IPS-15b (cell line): Measurements from ENCODE around the gene NLRP7.
"Not testable (repeated sequence)": the region's sequence is repeated elsewhere in the genome, so short reads cannot be mapped to it uniquely, and the experiment has no call there.

ENCODE experiments used
- H3K27me3 ChIP-seq: one replicate; pipeline ENCODE4 v1.6.1; 2013; ENCODE audit warnings: low read length; ENCODE audit not compliant: control insufficient read depth, insufficient read depth
- H3K36me3 ChIP-seq: one replicate; pipeline ENCODE4 v1.6.1; 2013; ENCODE audit warnings: low read length; ENCODE audit not compliant: control insufficient read depth, insufficient read depth
- H3K4me1 ChIP-seq: one replicate; pipeline ENCODE4 v1.6.1; 2013; ENCODE audit warnings: mild to moderate bottlenecking, low read length; ENCODE audit not compliant: control insufficient read depth, insufficient read depth
- H3K4me3 ChIP-seq: one replicate; pipeline ENCODE4 v1.5.1; 2013; ENCODE audit warnings: low read depth, low read length
- H3K9ac ChIP-seq: one replicate; pipeline ENCODE4 v1.6.1; 2013; ENCODE audit warnings: low read depth, mild to moderate bottlenecking, low read length
- H3K9me3 ChIP-seq: one replicate; pipeline ENCODE4 v1.6.1; 2013; ENCODE audit warnings: mild to moderate bottlenecking, low read length; ENCODE audit not compliant: control insufficient read depth, insufficient read depth

The NLRP7 gene

GRCh38 chr19:54916822-54917221, 30.5 kb downstream of the NLRP7 start:
- Histone ChIP-seq H3K4me3 (no peak overlapping the region), H3K9me3 (no peaks in the 10 kb centered on the region), H3K27me3 (no peaks in the 10 kb centered on the region), H3K36me3 (no peaks in the 10 kb centered on the region), H3K4me1 (no peaks in the 10 kb centered on the region), H3K9ac (no peak overlapping the region)

GRCh38 chr19:54907899-54908298, 39.4 kb downstream of the NLRP7 start:
- not testable (repeated sequence) for H3K9ac ChIP-seq, H3K36me3 ChIP-seq, H3K27me3 ChIP-seq, H3K4me1 ChIP-seq, H3K9me3 ChIP-seq, H3K4me3 ChIP-seq

GRCh38 chr19:54906819-54907218, 40.5 kb downstream of the NLRP7 start:
- Histone ChIP-seq H3K9me3 (no peaks in the 10 kb centered on the region), H3K9ac (no peak overlapping the region), H3K27me3 (no peaks in the 10 kb centered on the region), H3K4me3 (no peak overlapping the region), H3K4me1 (peaks cover 9% of the 10 kb centered on the region), H3K36me3 (no peaks in the 10 kb centered on the region)

GRCh38 chr19:54905803-54906511, 41.4 kb downstream of the NLRP7 start, which contains the start of gene NCR1:
TSS of gene NCR1 (plus strand) at chr19:54906148. CDS start at chr19:54906188, 40 bp downstream.
- Histone ChIP-seq H3K36me3 (no peaks in the 10 kb centered on the region), H3K4me3 (peak within 1 kb of the TSS; percentile 1), H3K27me3 (no peaks in the 10 kb centered on the region), H3K4me1 (peaks cover 9% of the 10 kb centered on the region), H3K9ac (peak within 1 kb of the TSS; percentile 42), H3K9me3 (no peaks in the 10 kb centered on the region)

- H3K9ac ChIP-seq, result no peak overlapping the region
- H3K9me3 ChIP-seq, result no peaks in the 10 kb centered on the region
- H3K27me3 ChIP-seq, result no peaks in the 10 kb centered on the region
Observed at GRCh38 chr19:54905421-54905802, 41.9 kb downstream of the NLRP7 start.

GRCh38 chr19:54904261-54904660, 43.1 kb downstream of the NLRP7 start:
- not testable (repeated sequence) for H3K9ac ChIP-seq, H3K36me3 ChIP-seq, H3K27me3 ChIP-seq, H3K4me1 ChIP-seq, H3K9me3 ChIP-seq, H3K4me3 ChIP-seq

More at GRCh38 chr19:54905421-54905802, 41.9 kb downstream of the NLRP7 start:
- Histone ChIP-seq H3K36me3 (no peaks in the 10 kb centered on the region), H3K4me1 (peaks cover 9% of the 10 kb centered on the region), H3K4me3 (no peak overlapping the region)

GRCh38 chr19:54903303-54903702, 44.0 kb downstream of the NLRP7 start:
- H3K27me3 ChIP-seq, result no peaks in the 10 kb centered on the region
- H3K9ac ChIP-seq, result no peak overlapping the region
- H3K4me3 ChIP-seq, result no peak overlapping the region
- H3K36me3 ChIP-seq, result no peaks in the 10 kb centered on the region
- peaks cover 9% of the 10 kb centered on the region for H3K4me1 ChIP-seq
- no peaks in the 10 kb centered on the region for H3K9me3 ChIP-seq

GRCh38 chr19:54902061-54902460, 45.3 kb downstream of the NLRP7 start:
- H3K27me3 ChIP-seq, result no peaks in the 10 kb centered on the region
- no peak overlapping the region for H3K4me3 ChIP-seq
- H3K4me1 ChIP-seq, result peaks cover 9% of the 10 kb centered on the region
- H3K36me3 ChIP-seq, result no peaks in the 10 kb centered on the region
- H3K9ac ChIP-seq, result no peak overlapping the region
- no peaks in the 10 kb centered on the region for H3K9me3 ChIP-seq

GRCh38 chr19:54901153-54901552, 46.2 kb downstream of the NLRP7 start:
- not testable (repeated sequence) for H3K4me1 ChIP-seq, H3K27me3 ChIP-seq, H3K9ac ChIP-seq, H3K36me3 ChIP-seq, H3K4me3 ChIP-seq, H3K9me3 ChIP-seq

- H3K4me1 ChIP-seq, H3K36me3 ChIP-seq, H3K27me3 ChIP-seq, H3K9me3 ChIP-seq, H3K4me3 ChIP-seq, H3K9ac ChIP-seq: not testable (repeated sequence)
Observed at GRCh38 chr19:54899646-54900045, 47.7 kb downstream of the NLRP7 start.

GRCh38 chr19:54898685-54899084, 48.6 kb downstream of the NLRP7 start:
- H3K4me3 ChIP-seq, H3K4me1 ChIP-seq, H3K27me3 ChIP-seq, H3K9me3 ChIP-seq, H3K9ac ChIP-seq, H3K36me3 ChIP-seq: not testable (repeated sequence)

- Histone ChIP-seq H3K4me1 (peaks cover 3% of the 10 kb centered on the region), H3K36me3 (no peaks in the 10 kb centered on the region), H3K9me3 (no peaks in the 10 kb centered on the region), H3K4me3 (no peak overlapping the region), H3K27me3 (no peaks in the 10 kb centered on the region), H3K9ac (no peak overlapping the region)
Observed at GRCh38 chr19:54896036-54896435, 51.3 kb downstream of the NLRP7 start.
